HG03439 (cell line): ENCODE measurements around the gene PTPRD.
"Not testable (repeated sequence)": the region's sequence is repeated elsewhere in the genome, so short reads cannot be mapped to it uniquely, and the experiment has no call there.

ENCODE experiments used
- ATAC-seq: cut with Tn5 transposase; IDR thresholded peaks from one replicate; pipeline ENCODE4 v1.9.1; 2021; ENCODE audit warnings: mild to moderate bottlenecking, moderate library complexity; ENCODE audit not compliant: unreplicated experiment

Gene PTPRD

DNA sequence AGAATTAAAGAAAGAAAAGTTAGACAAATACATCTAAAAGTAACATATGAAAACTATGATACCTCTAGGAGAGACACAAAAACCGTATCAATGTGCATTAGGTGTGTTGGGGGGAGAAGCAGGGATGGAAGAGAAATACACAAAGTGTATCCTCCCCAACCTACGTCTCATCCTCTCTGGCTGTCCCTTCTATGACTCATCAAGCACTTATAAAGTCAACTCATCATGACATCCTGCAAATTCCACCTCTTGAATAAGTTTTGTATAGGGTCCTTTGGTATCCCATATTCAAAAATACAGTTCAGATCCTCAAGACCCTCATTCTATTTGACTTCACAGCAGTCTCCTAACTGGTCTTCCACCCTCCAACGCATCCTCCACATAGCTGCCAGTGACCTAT is 1895.7 kb downstream of the PTPRD start:
- no peak for ATAC-seq

DNA sequence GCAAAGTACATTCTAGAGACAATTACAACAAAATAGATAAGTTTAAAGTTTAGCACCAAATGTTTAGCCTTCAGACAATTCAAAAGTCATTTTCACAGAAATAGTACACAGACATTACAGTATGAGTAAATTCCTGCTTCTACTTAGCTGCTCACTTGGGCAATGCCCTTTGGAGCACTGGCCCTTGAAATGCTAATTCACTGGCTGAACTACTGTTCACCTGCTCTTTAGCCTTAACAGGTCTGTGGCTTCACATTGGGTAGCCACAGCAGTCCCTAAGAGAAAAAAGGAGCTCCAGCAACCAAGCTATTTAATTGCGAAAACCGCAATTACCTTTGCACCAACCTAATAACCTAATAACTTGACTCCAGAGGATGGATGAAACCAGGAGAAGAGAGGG is 1897.0 kb downstream of the PTPRD start:
- ATAC-seq: no peak

DNA sequence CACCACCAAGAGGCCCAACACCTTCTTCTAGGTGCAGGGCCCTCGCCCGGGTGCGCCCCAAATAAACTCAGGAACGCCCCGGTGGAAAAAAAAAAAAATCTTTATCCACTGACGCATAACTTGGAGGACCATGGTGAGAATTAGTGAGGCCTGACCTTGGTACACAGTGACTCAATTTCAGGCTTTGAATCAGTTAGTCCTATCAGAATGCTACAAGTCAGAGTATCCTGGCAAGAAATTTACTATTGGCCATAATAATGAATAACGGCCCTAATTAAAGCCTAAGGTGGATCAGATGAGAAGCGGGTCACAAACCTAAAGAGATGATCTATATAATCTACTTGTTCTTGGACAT is 1899.0 kb downstream of the PTPRD start:
- ATAC-seq: no peak

DNA sequence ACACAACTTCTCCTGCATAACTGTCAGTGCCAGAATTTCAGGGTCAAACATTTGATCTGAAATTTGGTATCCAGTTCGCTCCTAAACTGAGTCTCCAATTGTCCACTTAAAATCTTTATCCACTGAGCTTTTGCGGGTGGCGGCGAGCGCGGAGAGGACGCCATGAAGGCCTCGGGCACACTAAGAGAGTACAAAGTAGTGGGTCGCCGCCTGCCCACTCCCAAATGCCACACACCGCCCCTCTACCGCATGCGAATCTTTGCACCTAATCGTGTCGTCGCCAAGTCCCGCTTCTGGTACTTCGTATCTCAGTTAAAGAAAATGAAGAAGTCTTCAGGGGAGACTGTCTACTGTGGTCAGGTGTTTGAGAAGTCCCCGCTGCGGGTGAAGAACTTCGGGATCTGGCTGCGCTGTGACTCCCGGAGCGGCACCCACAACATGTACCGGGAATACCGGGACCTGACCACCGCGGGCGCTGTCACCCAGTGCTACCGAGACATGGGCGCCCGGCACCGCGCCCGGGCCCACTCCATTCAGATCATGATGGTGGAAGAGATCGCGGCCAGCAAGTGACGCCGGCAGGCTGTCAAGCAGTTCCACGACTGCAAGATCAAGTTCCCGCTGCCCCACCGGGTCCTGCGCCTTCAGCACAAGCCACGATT is 1899.5 kb downstream of the PTPRD start:
- no peak for ATAC-seq

DNA sequence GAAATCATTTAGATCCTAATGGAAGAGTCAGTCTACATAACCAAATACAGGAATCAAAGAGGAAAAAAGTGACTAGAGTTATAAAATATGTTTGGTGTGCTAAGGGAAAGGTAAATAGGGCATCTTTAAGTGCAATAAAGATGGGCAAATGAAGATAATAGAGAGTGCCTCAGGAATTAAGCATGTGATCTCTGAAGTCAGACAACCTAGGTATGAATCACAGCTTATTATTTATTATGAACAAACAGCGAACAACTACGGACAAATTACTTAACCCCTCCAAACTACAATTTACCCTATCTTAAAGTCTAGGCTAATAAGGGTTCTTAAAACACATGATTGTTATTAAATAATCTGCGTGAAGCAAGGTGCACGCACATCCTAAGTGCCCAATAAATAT is 1903.1 kb downstream of the PTPRD start:
- no peak for ATAC-seq

DNA sequence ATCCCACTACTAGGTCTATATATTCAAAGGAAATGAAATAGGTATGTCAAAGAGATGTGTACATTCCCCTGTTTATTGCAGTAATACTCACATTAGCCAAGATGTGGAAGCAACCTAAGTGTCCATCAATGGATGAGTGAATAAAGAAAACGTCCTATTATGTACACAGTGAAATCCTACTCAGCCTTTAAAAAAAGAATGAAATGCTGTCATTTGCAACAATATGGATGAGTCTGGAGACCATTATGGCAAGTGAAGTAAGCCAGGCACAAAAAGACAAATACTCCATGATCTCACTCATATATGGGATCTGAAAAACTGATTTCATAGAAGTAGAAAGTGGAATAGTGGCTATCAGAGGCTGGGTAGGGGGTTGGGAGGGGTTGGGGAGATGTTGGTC is 1904.1 kb downstream of the PTPRD start:
- no peak for ATAC-seq

DNA sequence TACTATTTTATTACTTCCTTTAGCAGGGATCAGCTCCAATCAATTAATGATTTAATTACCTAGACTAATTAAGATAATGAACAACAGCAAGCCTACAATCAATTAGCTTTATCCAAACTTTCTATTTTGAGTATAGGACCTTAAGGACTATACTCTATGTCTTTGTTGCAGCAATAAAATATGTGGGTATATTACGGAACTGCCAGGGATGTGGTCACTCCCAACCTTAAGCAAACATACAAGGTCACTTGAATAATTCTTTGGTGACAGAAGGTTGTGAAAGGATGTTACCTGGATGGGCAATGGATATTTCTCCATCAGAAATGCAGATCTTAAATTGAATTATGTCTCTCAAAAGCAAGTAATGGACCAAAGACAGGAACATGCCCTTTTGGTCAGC is 1905.8 kb downstream of the PTPRD start:
- ATAC-seq: no peak

DNA sequence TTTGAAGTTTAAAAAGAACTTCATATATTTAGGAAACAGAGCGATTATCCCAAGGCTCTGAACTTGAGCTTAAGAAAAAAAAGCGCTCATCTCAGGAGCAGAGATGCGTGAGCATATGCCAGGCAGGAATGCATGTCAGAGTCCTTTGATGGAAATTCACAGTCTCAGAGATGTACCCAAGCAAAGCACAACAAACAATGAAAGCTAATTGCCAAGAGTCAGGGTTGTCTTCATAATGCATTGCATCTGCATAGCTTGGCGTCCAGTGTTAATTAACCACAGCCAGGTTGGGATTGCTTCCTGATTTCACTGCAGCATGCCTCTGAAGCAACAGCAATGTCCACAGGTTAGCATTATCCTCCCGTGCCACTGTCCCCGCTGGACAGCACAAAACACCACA is 1906.3 kb downstream of the PTPRD start:
- ATAC-seq: no peak

DNA sequence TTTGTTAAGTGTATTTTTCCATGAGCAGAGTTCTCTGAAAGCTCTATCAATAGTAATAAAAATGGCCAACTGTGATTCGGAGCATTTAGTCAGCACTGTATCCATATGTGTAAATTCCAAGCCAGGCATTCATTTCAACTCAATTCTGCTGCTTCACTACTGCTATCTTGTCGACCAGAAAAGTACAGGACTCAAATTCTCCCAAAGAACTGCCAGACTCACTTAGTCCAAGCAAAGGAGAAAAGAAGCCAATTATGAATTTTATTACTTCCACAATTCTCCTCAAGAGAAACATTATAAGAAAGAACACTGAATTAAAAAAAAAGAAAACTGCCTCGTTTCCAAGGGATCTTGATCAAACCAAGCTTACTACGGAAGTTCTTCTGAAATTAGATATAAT is 1906.9 kb downstream of the PTPRD start:
- no peak for ATAC-seq

DNA sequence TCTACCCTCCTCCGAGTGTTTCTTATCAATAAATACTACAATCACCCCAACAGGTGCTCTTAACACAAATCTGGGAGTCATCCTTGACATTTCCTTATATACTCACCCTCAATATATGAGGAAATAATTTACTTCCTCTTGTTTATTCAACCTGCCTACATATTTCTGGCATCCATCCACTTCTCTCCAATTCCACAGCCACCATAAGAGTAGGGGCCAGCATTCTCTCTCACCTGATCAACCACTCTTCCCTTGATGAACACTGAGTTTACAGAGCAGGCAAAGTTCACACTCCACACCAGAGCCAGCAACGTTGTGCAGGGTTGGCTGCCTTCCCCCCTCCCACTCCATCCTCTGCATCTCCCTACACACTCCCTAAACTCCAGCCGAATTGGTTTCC is 1908.9 kb downstream of the PTPRD start:
- ATAC-seq: no peak

DNA sequence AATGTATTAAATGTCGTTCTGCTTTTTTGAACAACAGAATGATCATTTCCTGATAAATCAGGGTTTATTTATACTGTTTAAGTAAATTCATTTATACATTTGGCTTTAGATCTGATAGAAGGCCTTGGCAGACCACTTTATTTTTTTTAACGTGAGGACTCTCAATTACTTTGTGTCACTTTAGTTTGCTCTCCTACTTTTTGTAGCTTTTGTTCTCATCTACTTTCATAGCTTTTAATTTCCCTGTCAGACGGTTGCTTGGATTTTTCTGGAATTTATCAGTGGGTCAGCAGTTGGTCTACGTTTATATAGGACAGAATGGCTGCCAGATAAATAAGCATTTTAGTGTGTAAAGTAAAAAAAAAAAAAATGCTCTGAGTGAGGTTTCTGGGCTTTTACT is 1910.9 kb downstream of the PTPRD start:
- ATAC-seq: no peak

DNA sequence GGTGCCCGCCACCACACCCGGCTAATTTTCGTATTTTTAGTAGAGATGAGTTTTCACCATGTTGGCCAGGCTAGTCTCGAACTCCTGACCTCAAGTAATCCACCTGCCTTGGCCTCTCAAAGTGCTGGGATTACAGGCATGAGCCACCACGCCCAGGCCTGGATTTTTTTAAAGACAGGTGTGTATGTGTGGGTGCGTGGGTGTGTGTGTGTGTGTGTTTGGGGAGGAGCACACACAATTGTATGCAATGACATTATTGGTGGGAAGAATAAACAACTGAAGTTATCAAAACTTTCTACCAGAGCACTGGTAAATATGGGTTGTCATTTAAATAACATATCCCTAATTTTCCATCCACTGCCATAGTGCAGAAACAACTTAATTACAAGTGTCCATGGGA is 1915.2 kb downstream of the PTPRD start:
- ATAC-seq: not testable (repeated sequence)

DNA sequence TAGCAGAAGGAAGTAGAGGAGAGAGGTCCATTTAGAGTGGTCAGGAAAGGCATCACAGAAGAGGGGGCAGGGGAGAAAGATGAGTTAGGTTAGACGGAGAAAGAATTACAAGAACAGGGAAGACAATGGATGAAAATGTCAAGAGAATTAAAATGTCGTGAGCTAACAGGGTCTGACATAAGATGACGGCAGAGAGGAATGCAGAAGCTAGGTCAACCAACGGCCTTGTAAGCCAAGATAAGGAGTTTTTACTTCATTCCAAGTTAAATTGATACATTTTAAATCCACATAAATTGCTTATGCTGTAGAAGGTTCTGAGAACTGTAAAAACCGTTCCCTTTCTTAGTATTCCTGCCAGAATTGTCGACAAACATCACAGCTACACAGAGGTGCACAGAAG is 1916.3 kb downstream of the PTPRD start:
- no peak for ATAC-seq

DNA sequence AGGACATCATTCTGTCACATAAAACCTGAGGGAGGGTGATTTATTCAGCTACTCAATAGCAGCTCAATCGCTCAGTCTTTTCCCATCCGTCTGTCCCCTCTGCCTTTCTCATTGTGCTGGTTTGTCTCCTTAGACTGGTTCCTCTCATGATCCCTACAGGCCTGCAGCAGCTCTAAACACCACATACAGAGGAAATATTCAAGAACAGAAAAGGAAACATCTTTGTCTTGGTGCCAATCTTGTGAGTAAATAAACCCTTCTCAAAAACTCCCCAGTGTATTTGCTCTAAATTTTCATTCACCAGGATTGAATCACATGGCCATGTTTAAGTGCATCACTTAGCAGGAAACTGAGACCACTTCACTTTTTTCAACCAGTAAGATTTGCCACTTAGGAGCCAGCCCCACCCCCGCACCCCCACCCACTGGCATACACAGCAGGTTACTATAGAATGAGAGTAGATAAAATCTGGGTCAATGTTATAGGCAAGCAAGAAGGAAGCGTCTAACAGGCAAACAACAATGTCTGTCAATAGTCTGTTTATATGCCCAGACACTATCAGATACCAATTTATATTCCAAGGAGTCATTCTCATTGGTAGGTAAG is 1917.7 kb downstream of the PTPRD start:
- ATAC-seq: no peak

DNA sequence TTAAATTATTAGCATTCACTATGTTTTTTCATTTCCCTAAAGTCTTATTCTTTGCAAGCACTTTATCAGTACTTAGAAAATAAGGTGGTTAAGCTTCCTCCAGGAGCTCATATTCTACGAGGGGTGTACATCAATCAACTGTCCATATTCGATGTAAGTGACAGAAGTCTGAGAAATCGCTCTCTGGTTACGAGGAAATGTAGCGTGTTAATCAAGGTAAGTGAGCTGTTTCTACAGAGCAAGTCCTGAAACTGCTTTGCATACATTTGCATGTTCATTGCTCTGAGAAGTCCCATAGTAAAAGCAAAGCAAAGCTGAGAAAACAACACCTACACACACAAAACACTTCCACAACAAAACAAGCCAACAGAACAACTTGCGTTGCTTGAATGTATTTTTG is 1919.3 kb downstream of the PTPRD start:
- no peak for ATAC-seq

DNA sequence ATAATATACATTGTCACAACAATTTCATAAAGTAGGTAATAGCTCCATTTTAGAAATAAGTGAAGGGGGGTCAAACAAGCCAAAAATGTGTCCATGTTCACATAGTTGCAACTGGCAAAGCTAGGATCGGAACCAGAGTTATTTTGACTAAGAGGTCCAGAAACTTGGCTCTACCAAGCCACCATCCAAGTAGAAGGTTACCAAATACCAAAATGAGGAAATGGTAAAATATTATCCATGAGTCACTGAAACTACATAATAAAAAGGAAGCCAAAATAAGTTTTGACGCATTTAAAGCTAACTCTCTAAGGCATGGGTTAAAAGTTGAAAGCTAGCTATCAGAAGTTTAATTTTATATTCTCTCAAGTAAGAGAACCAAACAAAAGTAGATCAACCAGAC is 1926.3 kb downstream of the PTPRD start:
- ATAC-seq: no peak

DNA sequence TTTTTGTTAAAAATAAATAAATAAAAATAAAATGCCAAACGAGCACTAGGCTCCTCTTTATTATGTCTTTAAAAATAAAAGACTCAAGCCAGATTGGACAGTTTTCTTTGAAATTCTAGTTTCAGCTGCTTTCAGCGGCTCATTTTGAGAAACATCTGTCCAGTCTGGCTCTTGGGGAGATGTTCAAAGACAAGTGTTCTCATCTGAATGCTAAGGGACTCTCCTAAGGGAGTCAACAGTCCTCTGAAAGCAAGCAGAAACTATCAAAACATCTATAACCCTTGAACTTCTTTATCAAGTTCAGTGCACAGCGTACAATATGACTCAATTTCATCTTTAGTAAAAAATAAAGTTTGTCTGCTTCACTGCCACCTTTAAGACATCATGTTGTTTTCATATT is 1927.0 kb downstream of the PTPRD start:
- ATAC-seq: no peak

DNA sequence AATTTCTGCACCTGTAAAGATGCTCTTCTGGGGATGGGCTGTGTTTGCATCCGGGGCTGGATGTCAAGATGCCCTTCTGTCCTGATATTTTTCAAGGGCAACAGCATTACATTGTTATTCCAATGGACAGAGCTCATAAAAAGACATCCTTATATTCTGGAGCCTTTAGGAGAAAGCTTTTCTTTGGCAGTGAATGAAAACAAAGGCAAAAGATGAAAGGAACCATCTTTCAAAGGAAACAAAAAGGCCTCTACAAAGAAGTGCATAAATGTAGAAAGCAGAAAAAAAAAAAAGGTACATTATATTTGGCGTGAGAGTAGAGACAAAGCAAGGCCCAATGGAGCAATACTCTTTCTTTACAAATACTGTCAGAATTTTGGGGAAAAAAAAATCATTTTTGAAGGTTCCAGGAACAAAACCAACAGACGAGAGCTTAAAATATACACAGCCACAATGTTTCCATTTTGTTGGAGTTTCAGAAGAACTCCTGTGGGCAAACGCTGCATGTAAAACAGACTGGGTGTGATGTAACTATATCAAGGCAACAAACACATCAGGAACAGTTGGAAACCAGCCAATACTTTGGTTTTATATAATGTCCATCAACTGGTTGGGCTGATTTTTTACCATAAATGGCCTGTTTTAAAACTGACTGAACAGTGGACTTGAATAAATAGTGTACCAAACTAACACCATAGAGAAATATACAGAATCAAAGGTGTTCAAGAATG is 1927.7 kb downstream of the PTPRD start:
- ATAC-seq: no peak

DNA sequence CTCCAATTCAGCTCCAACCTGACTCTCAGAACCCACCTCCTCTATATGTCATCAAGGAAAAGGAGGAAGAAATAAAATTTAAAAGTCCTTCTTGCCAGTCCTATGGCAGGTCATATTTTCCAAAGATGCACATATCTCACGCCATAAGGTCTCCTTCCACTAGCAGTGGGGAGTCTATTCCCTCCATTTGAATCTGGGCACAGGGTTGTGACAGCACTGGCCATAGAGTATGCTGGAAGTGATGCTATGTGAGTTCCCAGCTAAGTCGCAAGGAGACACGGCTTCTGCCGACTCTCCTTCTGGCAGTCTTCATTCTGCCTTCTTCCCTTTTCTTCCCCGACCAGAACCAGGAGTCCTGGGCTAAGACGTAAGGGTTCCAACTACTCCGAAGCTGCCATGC is 1929.3 kb downstream of the PTPRD start:
- no peak for ATAC-seq

DNA sequence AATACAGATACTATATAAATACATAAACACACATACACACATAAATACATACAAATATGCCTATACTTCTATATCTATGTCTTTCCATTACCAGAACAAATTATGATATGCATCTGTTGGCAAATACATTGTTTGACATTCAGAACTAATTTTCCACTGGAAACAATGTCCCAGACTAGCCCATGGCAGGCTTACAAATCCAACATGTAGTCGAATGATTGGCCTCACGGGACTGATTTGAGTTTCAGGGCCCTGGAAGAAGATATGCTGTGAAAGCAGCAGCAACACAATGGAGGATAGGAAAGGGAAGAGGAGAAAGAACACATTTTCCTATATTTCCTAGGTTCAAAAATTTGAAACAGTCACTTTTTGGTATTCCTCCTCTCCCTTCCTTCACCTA is 1932.1 kb downstream of the PTPRD start:
- ATAC-seq: no peak

DNA sequence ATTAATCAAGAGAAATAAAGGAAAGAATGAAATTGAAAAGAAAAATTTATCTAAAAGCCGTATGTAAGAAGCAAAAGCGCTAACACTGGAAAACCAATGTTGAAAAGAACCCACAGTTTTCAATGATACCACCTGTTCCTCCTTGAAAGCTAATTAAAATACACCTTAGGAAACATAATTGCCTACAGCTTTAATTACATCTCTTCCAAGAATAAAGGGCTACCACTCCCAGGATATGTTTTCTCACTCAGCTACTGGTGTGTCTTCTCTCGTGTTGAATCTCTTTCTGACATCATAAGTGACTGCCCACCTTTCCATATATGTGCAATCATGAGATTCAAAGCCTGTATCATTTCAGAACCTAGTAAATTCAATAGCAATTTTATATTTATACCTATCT is 1932.6 kb downstream of the PTPRD start:
- no peak for ATAC-seq

DNA sequence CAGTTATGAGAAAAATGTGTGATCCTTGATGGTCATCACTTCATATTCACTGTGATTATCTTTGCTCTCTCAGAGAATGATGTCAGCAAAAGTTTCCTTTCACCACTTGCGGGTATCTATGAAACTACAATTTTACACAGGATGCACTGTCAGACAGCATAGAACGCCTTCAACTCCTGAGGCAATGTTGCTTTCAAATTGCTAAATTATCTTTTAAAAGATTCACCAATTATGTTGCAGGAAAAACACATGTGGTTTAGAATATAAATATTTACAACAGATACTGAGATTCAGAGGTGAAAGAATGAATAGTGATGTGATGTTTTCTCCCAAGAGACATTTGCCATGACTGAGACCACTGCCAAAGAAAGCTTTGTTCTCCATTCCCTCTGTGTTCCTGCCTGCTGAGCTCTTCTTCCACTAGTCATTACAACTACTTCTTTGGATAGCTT is 1933.4 kb downstream of the PTPRD start:
- no peak for ATAC-seq
